Kidney tubule cell (primary cell): ENCODE results near the gene PBXIP1.
"Not testable (repeated sequence)": the region's sequence is repeated elsewhere in the genome, so short reads cannot be mapped to it uniquely, and the experiment has no call there.

Experiments
- DNase-seq: peaks from one replicate; pipeline ENCODE4 v3.0.0-alpha.2; 2018; ENCODE audit warnings: low spot score

Gene PBXIP1

GRCh38 chr1:154936555-154937084, 19.3 kb downstream of the PBXIP1 start, which contains the start of gene PMVK:
Gene PMVK, minus strand, starts transcription at chr1:154936719. Its CDS starts 34 bp downstream, at chr1:154936685.
- peak; percentile 94 for DNase-seq

GRCh38 chr1:154935749-154936554, 19.9 kb downstream of the PBXIP1 start:
- peak; percentile 35 for DNase-seq

GRCh38 chr1:154934358-154934948, 21.4 kb downstream of the PBXIP1 start:
- no peak for DNase-seq

GRCh38 chr1:154931940-154932487, 23.9 kb downstream of the PBXIP1 start:
- peak; percentile 72 for DNase-seq

- no peak for DNase-seq
Observed at GRCh38 chr1:154926201-154926600, 29.7 kb downstream of the PBXIP1 start.

GRCh38 chr1:154925335-154926170, 30.3 kb downstream of the PBXIP1 start:
- DNase-seq: no peak

- no peak for DNase-seq
Observed at GRCh38 chr1:154923695-154924094, 32.2 kb downstream of the PBXIP1 start.

GRCh38 chr1:154913273-154913672, 42.6 kb downstream of the PBXIP1 start:
- no peak for DNase-seq

- no peak for DNase-seq
Observed at GRCh38 chr1:154912755-154913154, 43.1 kb downstream of the PBXIP1 start.

- no peak for DNase-seq
Observed at GRCh38 chr1:154911691-154912550, 44.0 kb downstream of the PBXIP1 start.

GRCh38 chr1:154910851-154911250, 45.0 kb downstream of the PBXIP1 start:
- no peak for DNase-seq

GRCh38 chr1:154908937-154909336, 47.0 kb downstream of the PBXIP1 start:
- no peak for DNase-seq

GRCh38 chr1:154908129-154908528, 47.8 kb downstream of the PBXIP1 start:
- not testable (repeated sequence) for DNase-seq

GRCh38 chr1:154906621-154907081, 49.2 kb downstream of the PBXIP1 start:
- DNase-seq: peak; percentile 4

- DNase-seq: no peak
Observed at GRCh38 chr1:154902938-154903566, 52.8 kb downstream of the PBXIP1 start.

GRCh38 chr1:154901591-154901990, 54.3 kb downstream of the PBXIP1 start:
- DNase-seq: no peak

- DNase-seq: no peak
Observed at GRCh38 chr1:154899041-154899440, 56.9 kb downstream of the PBXIP1 start.

- no peak for DNase-seq
Observed at GRCh38 chr1:154896771-154897286, 59.1 kb downstream of the PBXIP1 start.

GRCh38 chr1:154895798-154896197, 60.1 kb downstream of the PBXIP1 start:
- no peak for DNase-seq
